HepG2 (cell line): ENCODE measurements around the gene C9orf78. TPM values are rescaled to one million over a fixed set of nuclear protein-coding genes. Genes with fewer than 3 reads are reported as not detected.

Source experiments
- CEBPZ ChIP-seq: IDR thresholded peaks from 2 replicates; pipeline ENCODE4 v1.6.1; 2012; ENCODE audit warnings: low read length, improper control_type of control experiment
- FOXA1 ChIP-seq, 2 experiments: fragments of 450-650 bp in 1 of 2; sonication (generic) in 1 of 2; formaldehyde crosslinking in 1 of 2; IDR thresholded peaks; 2 replicates each; pipeline versions ENCODE4 v1.4.0 to v1.6.1; 2016 to 2020; ENCODE audit warnings: missing genetic modification reagents in 1 of 2
- FOXM1 ChIP-seq: sonication (generic); formaldehyde crosslinking; IDR thresholded peaks from 2 replicates; pipeline ENCODE4 v1.5.0; 2020; ENCODE audit warnings: missing genetic modification reagents
- KAT8 ChIP-seq: IDR thresholded peaks from 2 replicates; pipeline ENCODE4 v1.6.1; 2016; ENCODE audit warnings: missing genetic modification reagents, missing compliant biosample characterization
- MEIS2 ChIP-seq: sonication (generic); formaldehyde crosslinking; IDR thresholded peaks from 2 replicates; pipeline ENCODE4 v1.9.0; 2021; ENCODE audit warnings: mild to moderate bottlenecking, missing genetic modification reagents
- NFIC ChIP-seq: IDR thresholded peaks from 2 replicates; pipeline ENCODE4 v1.6.1; 2012; ENCODE audit warnings: mild to moderate bottlenecking, low read length, inconsistent platforms
- NFYB ChIP-seq: sonication (generic); formaldehyde crosslinking; IDR thresholded peaks from 2 replicates; pipeline ENCODE4 v1.4.0; 2020; ENCODE audit warnings: missing genetic modification reagents
- RARA ChIP-seq: IDR thresholded peaks from 2 replicates; pipeline ENCODE4 v1.6.1; 2016; ENCODE audit warnings: missing genetic modification reagents, missing compliant biosample characterization
- REPIN1 ChIP-seq: sonication (generic); formaldehyde crosslinking; IDR thresholded peaks from 2 replicates; pipeline ENCODE4 v1.8.0; 2022; ENCODE audit warnings: missing genetic modification reagents, low read depth, mild to moderate bottlenecking, borderline replicate concordance
- RFX1 ChIP-seq: fragments of 450-650 bp; IDR thresholded peaks from 2 replicates; pipeline ENCODE4 v1.6.1; 2017
- SSRP1 ChIP-seq: IDR thresholded peaks from 2 replicates; pipeline ENCODE4 v1.6.1; 2016; ENCODE audit warnings: control low read depth
- ZBTB7A ChIP-seq: sonication (generic); formaldehyde crosslinking; IDR thresholded peaks from 2 replicates; pipeline ENCODE4 v1.8.0; 2022; ENCODE audit warnings: mild to moderate bottlenecking, missing genetic modification reagents
- ZNF17 ChIP-seq: sonication (generic); formaldehyde crosslinking; IDR thresholded peaks from 2 replicates; pipeline ENCODE4 v1.5.0; 2020; ENCODE audit warnings: mild to moderate bottlenecking, missing genetic modification reagents
- ZNF256 ChIP-seq: sonication (generic); formaldehyde crosslinking; conservative IDR thresholded peaks from 2 replicates; pipeline ENCODE4 v1.4.0; 2020; ENCODE audit warnings: missing genetic modification reagents
- ZNF354B ChIP-seq: sonication (generic); formaldehyde crosslinking; IDR thresholded peaks from 2 replicates; pipeline ENCODE4 v1.8.0; 2022; ENCODE audit warnings: mild to moderate bottlenecking, missing genetic modification reagents
- ZNF670 ChIP-seq: sonication (generic); formaldehyde crosslinking; IDR thresholded peaks from 2 replicates; pipeline ENCODE4 v1.8.0; 2022; ENCODE audit warnings: mild to moderate bottlenecking, missing genetic modification reagents, borderline replicate concordance
- polyA plus RNA-seq, 8 experiments: library from polyadenylated mRNA; depleted of rRNA in 3 of 8; stranded (reverse) in 7 of 8; unstranded in 1 of 8; fragments of >200 nt; fragmentation: Illumina TruSeq in 4 of 8; extraction: Trizol in 4 of 8; gene quantifications; 2 replicates each; pipeline versions ENCODE4 v1.2.1 to v1.2.3, GENCODE V29; 2011 to 2016; ENCODE audit warnings: low read depth in 4 of 8, missing spikeins in 1 of 8, mixed read lengths in 1 of 8; ENCODE audit not compliant: insufficient read depth in 1 of 8
- total RNA-seq, 5 experiments: library from RNA; depleted of rRNA; stranded (reverse); fragments of >200 nt; fragmentation: Illumina TruSeq; extraction: Trizol; gene quantifications; 2 replicates each; pipeline ENCODE4 v1.2.3, GENCODE V29; 2016; ENCODE audit warnings: low read depth in 1 of 5
- TF ChIP-seq, protein P1 (sequence below): sonication (generic); formaldehyde crosslinking; conservative IDR thresholded peaks from 2 replicates; pipeline ENCODE4 v1.4.0; 2020; ENCODE audit warnings: missing genetic modification reagents
- TF ChIP-seq, protein P2 (sequence below): IDR thresholded peaks from 2 replicates; pipeline ENCODE4 v1.6.1; 2016; ENCODE audit warnings: low read depth, borderline replicate concordance
- TF ChIP-seq, protein P3 (sequence below): sonication (generic); formaldehyde crosslinking; IDR thresholded peaks from 2 replicates; pipeline ENCODE4 v1.5.1; 2020; ENCODE audit warnings: mild to moderate bottlenecking, missing genetic modification reagents, borderline replicate concordance

The C9orf78 gene
- total and polyA plus RNA-seq, 2 of the 13 experiments (the other 11 are each of a cell fraction or from before 2014, with no cell fraction given), result 18.4 to 35.5 TPM

DNA sequence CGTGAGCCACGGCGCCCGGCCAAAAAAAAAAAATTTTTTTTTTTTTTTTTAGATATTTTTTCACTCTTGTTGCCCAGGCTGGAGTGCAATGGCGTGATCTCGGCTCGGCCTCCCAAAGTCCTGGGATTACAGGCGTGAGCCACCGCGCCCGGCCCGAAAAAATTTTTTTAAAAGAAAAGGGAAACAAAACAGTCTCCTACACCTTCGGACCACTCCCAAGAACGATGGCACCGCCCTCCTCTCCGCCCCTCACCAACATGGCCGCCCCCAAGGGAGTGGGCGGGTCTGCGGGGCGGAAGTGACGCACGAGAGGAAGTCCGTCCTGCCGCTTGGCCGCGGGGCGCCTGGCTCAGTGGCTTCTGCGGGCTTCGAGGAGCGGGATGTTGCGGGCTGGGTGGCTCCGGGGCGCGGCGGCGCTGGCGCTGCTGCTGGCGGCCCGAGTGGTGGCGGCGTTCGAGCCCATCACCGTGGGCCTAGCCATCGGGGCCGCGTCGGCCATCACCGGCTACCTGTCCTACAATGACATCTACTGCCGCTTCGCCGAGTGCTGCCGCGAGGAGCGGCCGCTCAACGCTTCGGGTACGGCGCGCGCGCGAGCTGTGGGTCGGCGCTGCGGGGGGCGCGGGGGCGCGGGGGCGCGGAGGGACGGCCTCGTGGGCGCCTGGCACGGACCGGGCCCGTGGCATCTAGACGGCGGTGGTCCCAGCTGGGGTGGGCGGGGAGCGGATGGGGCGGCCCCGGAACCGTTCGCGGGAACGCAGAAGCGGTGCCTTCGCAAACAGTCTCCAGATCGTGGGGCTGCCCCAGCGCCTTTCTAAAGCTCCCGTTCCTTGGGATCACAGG, 32.0 kb downstream of the C9orf78 start, which contains the start of gene TOR1B (continued):
- TF ChIP-seq, protein P1, sequence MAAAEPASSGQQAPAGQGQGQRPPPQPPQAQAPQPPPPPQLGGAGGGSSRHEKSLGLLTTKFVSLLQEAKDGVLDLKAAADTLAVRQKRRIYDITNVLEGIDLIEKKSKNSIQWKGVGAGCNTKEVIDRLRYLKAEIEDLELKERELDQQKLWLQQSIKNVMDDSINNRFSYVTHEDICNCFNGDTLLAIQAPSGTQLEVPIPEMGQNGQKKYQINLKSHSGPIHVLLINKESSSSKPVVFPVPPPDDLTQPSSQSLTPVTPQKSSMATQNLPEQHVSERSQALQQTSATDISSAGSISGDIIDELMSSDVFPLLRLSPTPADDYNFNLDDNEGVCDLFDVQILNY, result no peak
- TF ChIP-seq KAT8 (CRISPR knock-in tag), result peak; percentile 88
- no peak for TF ChIP-seq NFIC
- TF ChIP-seq, protein P2, sequence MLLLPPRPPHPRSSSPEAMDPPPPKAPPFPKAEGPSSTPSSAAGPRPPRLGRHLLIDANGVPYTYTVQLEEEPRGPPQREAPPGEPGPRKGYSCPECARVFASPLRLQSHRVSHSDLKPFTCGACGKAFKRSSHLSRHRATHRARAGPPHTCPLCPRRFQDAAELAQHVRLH, result peak; percentile 44; the same call in 1 of the 2 replicates
- TF ChIP-seq ZNF256, result no peak
- no peak for TF ChIP-seq ZNF17
- 0 out of 2 replicates have a peak, but pooled peaks have one; percentile 11 for TF ChIP-seq NFYB (CRISPR knock-in tag)
- no peak for TF ChIP-seq FOXA1 (IDR thresholded peaks at IDR 0.05)
- no peak for TF ChIP-seq FOXA1 (CRISPR knock-in tag; IDR thresholded peaks at IDR 0.05)
- TF ChIP-seq FOXM1 (CRISPR knock-in tag), result no peak
- no peak for TF ChIP-seq RFX1
- 0 out of 2 replicates have a peak, but pooled peaks have one; percentile 22 for TF ChIP-seq RARA
- peak; percentile 66; the same call in 1 of the 2 replicates for TF ChIP-seq MEIS2 (CRISPR knock-in tag)
- no peak for TF ChIP-seq CEBPZ
- no peak for TF ChIP-seq SSRP1 (CRISPR knock-in tag)
- no peak for TF ChIP-seq ZBTB7A (CRISPR knock-in tag)
- TF ChIP-seq ZNF670 (CRISPR knock-in tag), result 0 out of 2 replicates have a peak, but pooled peaks have one; percentile 75
- TF ChIP-seq REPIN1 (CRISPR knock-in tag), result peak; percentile 23; the same call in 1 of the 2 replicates
- TF ChIP-seq, protein P3, sequence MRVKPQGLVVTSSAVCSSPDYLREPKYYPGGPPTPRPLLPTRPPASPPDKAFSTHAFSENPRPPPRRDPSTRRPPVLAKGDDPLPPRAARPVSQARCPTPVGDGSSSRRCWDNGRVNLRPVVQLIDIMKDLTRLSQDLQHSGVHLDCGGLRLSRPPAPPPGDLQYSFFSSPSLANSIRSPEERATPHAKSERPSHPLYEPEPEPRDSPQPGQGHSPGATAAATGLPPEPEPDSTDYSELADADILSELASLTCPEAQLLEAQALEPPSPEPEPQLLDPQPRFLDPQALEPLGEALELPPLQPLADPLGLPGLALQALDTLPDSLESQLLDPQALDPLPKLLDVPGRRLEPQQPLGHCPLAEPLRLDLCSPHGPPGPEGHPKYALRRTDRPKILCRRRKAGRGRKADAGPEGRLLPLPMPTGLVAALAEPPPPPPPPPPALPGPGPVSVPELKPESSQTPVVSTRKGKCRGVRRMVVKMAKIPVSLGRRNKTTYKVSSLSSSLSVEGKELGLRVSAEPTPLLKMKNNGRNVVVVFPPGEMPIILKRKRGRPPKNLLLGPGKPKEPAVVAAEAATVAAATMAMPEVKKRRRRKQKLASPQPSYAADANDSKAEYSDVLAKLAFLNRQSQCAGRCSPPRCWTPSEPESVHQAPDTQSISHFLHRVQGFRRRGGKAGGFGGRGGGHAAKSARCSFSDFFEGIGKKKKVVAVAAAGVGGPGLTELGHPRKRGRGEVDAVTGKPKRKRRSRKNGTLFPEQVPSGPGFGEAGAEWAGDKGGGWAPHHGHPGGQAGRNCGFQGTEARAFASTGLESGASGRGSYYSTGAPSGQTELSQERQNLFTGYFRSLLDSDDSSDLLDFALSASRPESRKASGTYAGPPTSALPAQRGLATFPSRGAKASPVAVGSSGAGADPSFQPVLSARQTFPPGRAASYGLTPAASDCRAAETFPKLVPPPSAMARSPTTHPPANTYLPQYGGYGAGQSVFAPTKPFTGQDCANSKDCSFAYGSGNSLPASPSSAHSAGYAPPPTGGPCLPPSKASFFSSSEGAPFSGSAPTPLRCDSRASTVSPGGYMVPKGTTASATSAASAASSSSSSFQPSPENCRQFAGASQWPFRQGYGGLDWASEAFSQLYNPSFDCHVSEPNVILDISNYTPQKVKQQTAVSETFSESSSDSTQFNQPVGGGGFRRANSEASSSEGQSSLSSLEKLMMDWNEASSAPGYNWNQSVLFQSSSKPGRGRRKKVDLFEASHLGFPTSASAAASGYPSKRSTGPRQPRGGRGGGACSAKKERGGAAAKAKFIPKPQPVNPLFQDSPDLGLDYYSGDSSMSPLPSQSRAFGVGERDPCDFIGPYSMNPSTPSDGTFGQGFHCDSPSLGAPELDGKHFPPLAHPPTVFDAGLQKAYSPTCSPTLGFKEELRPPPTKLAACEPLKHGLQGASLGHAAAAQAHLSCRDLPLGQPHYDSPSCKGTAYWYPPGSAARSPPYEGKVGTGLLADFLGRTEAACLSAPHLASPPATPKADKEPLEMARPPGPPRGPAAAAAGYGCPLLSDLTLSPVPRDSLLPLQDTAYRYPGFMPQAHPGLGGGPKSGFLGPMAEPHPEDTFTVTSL (CRISPR knock-in tag), result no peak
- no peak for TF ChIP-seq ZNF354B
